GM19351 (cell line): ENCODE measurements around the gene DOCK1.

ENCODE experiments used
- ATAC-seq: cut with Tn5 transposase; IDR thresholded peaks from one replicate; pipeline ENCODE4 v1.9.1; 2021; ENCODE audit warnings: mild to moderate bottlenecking, moderate library complexity; ENCODE audit not compliant: unreplicated experiment

Gene DOCK1

GRCh38 chr10:127196282-127197153 is 291.3 kb downstream of the DOCK1 start, which contains the start of gene INSYN2A:
TSS of gene INSYN2A (minus strand) at chr10:127196591. CDS start at chr10:127176395, 20,196 bp downstream.
- ATAC-seq = no peak

- no peak for ATAC-seq
Observed at GRCh38 chr10:127197154-127197432, 291.9 kb downstream of the DOCK1 start.

- ATAC-seq = no peak
Observed at GRCh38 chr10:127198307-127198706, 293.1 kb downstream of the DOCK1 start.

- no peak for ATAC-seq
Observed at GRCh38 chr10:127198721-127199120, 293.5 kb downstream of the DOCK1 start.

GRCh38 chr10:127200646-127201045 is 295.4 kb downstream of the DOCK1 start:
- no peak for ATAC-seq

GRCh38 chr10:127203067-127203466 is 297.8 kb downstream of the DOCK1 start:
- ATAC-seq = no peak

- ATAC-seq = no peak
Observed at GRCh38 chr10:127207081-127207480, 301.9 kb downstream of the DOCK1 start.

GRCh38 chr10:127210936-127211466 is 305.8 kb downstream of the DOCK1 start:
- no peak for ATAC-seq

GRCh38 chr10:127215866-127216265 is 310.6 kb downstream of the DOCK1 start:
- no peak for ATAC-seq

- no peak for ATAC-seq
Observed at GRCh38 chr10:127216274-127216673, 311.0 kb downstream of the DOCK1 start.

- ATAC-seq = no peak
Observed at GRCh38 chr10:127216786-127217185, 311.6 kb downstream of the DOCK1 start.

GRCh38 chr10:127218658-127219057 is 313.4 kb downstream of the DOCK1 start:
- ATAC-seq = no peak

- no peak for ATAC-seq
Observed at GRCh38 chr10:127221281-127221680, 316.1 kb downstream of the DOCK1 start.

- ATAC-seq = no peak
Observed at GRCh38 chr10:127227027-127227426, 321.8 kb downstream of the DOCK1 start.

- no peak for ATAC-seq
Observed at GRCh38 chr10:127227663-127228062, 322.4 kb downstream of the DOCK1 start.

- ATAC-seq = no peak
Observed at GRCh38 chr10:127228195-127228787, 323.1 kb downstream of the DOCK1 start.

GRCh38 chr10:127234306-127234800 is 329.1 kb downstream of the DOCK1 start:
- no peak for ATAC-seq

- no peak for ATAC-seq
Observed at GRCh38 chr10:127236266-127236665, 331.0 kb downstream of the DOCK1 start.

GRCh38 chr10:127242914-127243313 is 337.7 kb downstream of the DOCK1 start:
- ATAC-seq = no peak

GRCh38 chr10:127243490-127244272 is 338.5 kb downstream of the DOCK1 start:
- no peak for ATAC-seq

- ATAC-seq = no peak
Observed at GRCh38 chr10:127245456-127245855, 340.2 kb downstream of the DOCK1 start.
